Glomerular endothelial cell (primary cell): Measurements from ENCODE around the gene ARSB. TPM values are rescaled to one million over a fixed set of nuclear protein-coding genes. Genes with fewer than 3 reads are reported as not detected.
"Not testable (repeated sequence)": the region's sequence is repeated elsewhere in the genome, so short reads cannot be mapped to it uniquely, and the experiment has no call there.

Experiments
- DNase-seq: peaks from one replicate; pipeline ENCODE4 v3.0.0-alpha.2; 2011; ENCODE audit warnings: low read depth, low spot score; ENCODE audit errors: extremely low read depth
- total RNA-seq: library from RNA; depleted of rRNA; stranded (reverse); fragments of >200 nt; gene quantifications from 2 replicates; pipeline ENCODE4 v1.2.3, GENCODE V29; 2015

The ARSB gene
- total RNA-seq, 1 donor from 2014 or later, result 37.2 TPM

- not testable (repeated sequence) for DNase-seq
Observed at GRCh38 chr5:78851891-78852290, 133.2 kb downstream of the ARSB start.

DNA sequence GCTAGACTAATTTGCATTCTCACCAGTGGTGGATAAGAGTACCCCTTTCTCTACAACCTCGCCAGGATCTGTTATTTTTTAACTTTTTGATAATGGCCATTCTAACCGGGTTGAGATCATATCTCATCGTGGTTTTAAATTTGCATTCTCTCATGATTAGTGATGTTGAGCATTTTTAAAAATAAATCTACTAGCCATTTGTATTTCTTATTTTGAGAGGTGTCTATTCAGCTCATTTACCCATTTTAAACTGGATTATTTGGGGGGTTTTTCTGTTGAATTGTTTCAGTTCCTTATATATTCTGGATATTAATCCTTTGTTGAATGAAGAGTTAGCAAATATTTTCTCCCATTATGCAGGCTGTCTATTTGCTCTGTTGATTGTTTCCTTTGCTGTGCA, 139.6 kb downstream of the ARSB start:
- DNase-seq, result no peak

- DNase-seq, result no peak
Observed at GRCh38 chr5:78843436-78843835, 141.7 kb downstream of the ARSB start.

DNA sequence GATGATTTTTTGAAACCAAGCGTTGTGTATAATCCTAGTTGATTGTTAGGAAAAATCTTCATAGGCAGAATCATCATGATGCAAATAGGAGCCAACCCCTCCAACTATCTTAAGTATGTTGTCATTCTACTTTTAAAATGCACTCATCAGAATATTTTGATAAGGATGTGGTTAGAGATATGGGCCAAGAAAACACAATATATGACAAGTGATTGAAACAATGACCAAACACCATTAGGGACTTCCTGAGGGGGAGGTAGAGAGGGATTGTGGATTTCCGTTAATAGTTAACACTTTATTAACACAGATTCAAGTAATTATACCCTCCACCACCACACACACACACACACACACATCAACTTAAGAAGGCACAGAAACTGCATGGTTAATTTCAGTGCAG, 143.3 kb downstream of the ARSB start:
- peak; percentile 42 for DNase-seq

GRCh38 chr5:78838753-78839152, 146.4 kb downstream of the ARSB start:
- DNase-seq, result no peak

GRCh38 chr5:78837836-78838235, 147.3 kb downstream of the ARSB start:
- DNase-seq, result no peak

DNA sequence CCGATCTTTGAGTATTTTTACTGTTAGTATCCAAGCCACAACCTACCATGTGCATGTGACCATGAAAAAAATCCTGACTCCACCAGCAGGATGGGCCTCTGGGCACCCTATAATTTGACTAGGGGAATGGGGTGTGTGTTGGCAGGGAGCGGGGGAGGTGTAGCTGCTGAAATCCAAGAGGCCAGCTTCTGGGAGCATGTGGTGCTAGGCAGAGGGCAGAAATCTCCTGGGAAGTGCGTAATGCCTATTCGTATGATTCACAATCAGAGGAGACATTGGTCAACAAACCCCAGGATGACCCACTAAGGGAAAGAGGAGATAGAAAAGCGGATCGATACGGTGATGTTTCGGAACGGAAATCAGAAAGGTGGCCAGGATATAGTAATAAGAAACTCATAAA, 149.9 kb downstream of the ARSB start:
- no peak for DNase-seq

- no peak for DNase-seq
Observed at GRCh38 chr5:78833284-78833683, 151.8 kb downstream of the ARSB start.

DNA sequence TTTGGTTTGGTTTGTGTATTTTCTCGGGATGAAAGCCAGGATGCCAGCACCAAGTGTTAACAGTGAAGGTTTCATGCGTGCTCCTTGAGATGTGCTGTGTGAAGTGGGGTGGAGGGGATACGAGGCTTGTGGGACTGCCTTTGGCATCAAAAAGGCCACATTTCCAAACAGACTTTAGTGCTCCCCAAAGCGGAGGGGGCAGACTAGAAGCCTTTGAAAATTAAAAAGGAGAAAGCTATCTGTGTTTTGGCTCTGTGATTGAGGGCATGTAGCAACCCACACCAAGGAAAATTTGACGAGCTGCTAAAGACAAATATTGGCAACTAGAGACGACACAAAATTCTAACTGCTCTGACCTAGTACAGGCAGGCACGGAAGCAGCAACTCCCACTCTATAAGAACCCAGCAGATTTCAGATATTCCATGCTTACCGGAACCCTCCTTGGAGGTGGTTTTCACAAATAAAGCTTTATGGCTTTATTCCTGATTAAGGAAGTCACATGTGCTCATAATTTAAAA, 154.5 kb downstream of the ARSB start:
- DNase-seq, result no peak

- no peak for DNase-seq
Observed at GRCh38 chr5:78829811-78830527, 155.1 kb downstream of the ARSB start.

DNA sequence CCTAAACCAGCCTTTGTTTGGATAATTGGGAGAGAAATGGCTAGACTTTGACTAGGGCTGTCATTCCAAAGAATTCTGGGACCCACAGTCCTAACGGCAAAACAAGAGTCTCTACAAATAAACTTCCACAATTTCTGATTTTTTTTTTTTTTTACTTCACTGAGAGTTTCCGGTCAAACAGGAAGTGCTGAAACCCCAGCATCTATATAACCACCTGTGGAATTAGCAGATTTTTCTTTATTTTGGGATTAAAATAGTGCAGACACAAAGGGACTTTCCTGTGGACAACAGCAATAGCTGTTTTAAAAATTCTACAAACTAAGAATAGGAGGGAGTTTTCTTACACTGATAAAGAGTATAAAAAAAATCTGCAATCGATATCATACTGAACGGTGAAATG, 157.4 kb downstream of the ARSB start:
- no peak for DNase-seq

DNA sequence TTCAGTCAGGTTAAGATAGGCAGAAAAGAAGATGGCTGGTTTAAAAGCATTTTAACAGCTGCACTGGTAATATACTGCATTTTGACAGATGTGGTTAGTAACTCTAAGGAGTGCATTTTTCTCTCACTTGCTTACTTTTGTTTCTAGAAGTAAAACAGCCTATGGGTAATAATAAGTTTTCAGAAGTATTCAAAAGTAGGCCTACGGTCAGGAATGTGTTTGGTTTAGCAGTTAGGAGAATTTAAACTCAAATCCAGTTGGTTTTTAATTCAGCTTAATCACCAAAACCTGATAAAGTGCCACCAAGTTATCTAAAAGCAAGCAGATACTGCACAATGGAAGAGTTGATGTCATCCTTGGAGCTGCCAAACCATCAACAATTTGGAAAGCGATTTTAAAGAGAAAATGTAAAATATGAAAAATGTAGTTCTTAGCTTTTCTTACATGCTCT, 160.3 kb downstream of the ARSB start:
- no peak for DNase-seq

- DNase-seq, result no peak
Observed at GRCh38 chr5:78823196-78823595, 161.9 kb downstream of the ARSB start.

- no peak for DNase-seq
Observed at GRCh38 chr5:78821536-78822021, 163.5 kb downstream of the ARSB start.

DNA sequence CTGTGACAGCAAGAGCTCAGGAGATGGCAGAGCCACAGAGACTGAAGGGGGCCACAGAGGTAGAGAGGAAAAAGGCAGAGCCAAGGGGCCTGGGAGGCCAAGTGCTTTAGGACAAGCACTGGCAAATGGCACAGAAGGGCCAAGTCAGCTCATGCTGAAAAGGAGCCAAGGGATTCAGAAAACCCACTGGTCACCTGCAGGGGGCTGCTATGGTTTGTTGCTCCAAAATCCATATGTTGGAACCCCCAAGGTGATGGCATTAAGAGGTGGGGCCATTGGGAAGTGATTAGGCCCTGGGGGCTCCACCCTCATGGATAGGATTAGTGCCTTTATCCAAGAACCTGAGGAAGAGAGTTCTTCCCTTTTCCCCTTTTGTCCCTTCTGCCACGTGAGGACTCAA, 165.4 kb downstream of the ARSB start:
- no peak for DNase-seq

GRCh38 chr5:78819166-78819565, 165.9 kb downstream of the ARSB start:
- no peak for DNase-seq

- DNase-seq, result no peak
Observed at GRCh38 chr5:78816143-78816765, 168.9 kb downstream of the ARSB start.

- no peak for DNase-seq
Observed at GRCh38 chr5:78813906-78814530, 171.1 kb downstream of the ARSB start.

DNA sequence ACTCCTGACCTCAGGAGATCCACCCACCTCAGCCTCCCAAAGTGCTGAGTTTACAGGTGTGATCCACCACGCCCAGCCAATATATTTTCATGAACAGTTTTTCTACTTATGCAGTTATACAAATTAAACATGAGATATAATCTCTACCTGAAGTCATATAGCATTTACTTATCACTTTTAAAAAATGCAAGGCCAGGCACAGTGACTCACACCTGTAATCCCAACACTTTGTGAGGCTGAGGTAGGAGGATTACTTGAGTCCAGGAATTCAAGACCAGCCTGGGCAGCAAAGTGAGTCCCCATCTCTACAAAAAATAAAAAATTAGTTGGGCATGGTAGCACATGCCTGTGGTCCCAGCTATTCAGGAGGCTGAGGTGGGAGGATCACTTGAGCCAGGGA, 171.8 kb downstream of the ARSB start:
- no peak for DNase-seq

DNA sequence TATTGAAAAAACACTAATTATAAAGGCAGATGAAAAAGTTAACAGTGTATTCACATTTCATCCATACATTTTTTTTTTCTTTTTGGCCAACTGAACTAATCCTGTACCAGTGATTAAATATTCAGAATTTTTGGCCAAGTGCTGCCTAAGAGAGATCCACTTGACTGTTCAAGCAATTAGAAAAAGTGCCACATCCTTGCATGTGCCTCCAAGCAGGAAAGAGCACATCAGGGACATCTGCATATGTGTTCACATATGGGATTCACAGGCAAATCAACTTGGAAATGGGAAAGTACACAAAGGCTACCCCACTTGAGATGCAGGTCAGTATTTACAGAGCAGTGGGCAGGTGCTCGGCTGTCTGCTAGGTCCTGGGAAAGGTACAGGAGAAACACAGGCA, 173.2 kb downstream of the ARSB start:
- DNase-seq, result no peak

- no peak for DNase-seq
Observed at GRCh38 chr5:78811121-78811817, 173.8 kb downstream of the ARSB start.
